ENCODE data around the gene MYO5A.

DNA sequence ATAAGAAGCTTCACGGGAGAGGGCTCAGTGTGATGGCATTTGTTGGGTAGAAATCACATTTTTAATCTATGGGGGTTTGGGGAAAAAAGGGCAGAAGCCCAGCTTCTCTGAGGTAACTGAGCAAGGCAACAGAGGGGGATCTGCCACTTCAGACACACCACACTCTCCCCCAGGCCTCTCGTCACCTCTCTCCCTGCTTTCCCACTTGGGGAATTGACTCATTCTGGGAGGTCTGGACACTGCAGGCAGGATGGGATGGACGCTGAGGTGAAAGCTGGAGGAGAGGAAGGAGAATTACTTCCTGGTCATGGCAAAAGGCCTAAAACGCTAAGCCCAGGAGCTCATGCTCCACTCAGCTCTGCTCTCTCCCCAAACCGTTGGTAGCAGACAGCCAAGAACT is 266.3 kb downstream of the MYO5A start:
- TF ChIP-seq, protein P1, sequence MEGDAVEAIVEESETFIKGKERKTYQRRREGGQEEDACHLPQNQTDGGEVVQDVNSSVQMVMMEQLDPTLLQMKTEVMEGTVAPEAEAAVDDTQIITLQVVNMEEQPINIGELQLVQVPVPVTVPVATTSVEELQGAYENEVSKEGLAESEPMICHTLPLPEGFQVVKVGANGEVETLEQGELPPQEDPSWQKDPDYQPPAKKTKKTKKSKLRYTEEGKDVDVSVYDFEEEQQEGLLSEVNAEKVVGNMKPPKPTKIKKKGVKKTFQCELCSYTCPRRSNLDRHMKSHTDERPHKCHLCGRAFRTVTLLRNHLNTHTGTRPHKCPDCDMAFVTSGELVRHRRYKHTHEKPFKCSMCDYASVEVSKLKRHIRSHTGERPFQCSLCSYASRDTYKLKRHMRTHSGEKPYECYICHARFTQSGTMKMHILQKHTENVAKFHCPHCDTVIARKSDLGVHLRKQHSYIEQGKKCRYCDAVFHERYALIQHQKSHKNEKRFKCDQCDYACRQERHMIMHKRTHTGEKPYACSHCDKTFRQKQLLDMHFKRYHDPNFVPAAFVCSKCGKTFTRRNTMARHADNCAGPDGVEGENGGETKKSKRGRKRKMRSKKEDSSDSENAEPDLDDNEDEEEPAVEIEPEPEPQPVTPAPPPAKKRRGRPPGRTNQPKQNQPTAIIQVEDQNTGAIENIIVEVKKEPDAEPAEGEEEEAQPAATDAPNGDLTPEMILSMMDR (IDR thresholded peaks at IDR 0.05; ENCODE audit: low read length) = no peak
- TF ChIP-seq EZH2 (IDR thresholded peaks at IDR 0.05; ENCODE audit: borderline replicate concordance, low read length) = no peak
